Sciatic nerve (tissue), 2 donors: ENCODE measurements around the gene PHLDB3. TPM values are rescaled to one million over a fixed set of nuclear protein-coding genes. Genes with fewer than 3 reads are reported as not detected.

Experiments used
- ATAC-seq: fragments of 200-7000 bp; cut with Tn5 transposase; one replicate; pipeline ENCODE4 v1.9.1; 2020; ENCODE audit warnings: mild to moderate bottlenecking, moderate library complexity
- DNase-seq: peaks from one replicate; pipeline ENCODE4 v3.0.0-alpha.2; 2020; ENCODE audit warnings: low spot score
- intact Hi-C: fragments of 100-400 bp; cut with DNase I; formaldehyde crosslinking; loops from one replicate; pipeline ENCODE4 v1.14.2; 2022
- total RNA-seq: library from RNA; stranded (reverse); fragmentation: NEBNext Ultra II Directional; extraction: Animal tissue kit (Norgen Biotek cat#: 25700); gene quantifications from one replicate; pipeline ENCODE4 v1.2.1, GENCODE V29; 2021
- donor health status: DM: no; HTN: no; CAD: no.
- donor health status: DM: no; HTN: no; CAD: no.

Gene PHLDB3
- total RNA-seq, 1 donor from 2014 or later, result 12.7 TPM

GRCh38 chr19:43503501-43504425, 783 bp downstream of the PHLDB3 start:
- DNase-seq (peak; percentile 100), ATAC-seq (peak; percentile 99)
- intact Hi-C loops, result no loop called here

GRCh38 chr19:43502419-43502976, 2.0 kb downstream of the PHLDB3 start:
- ATAC-seq, result no peak
- intact Hi-C loops, result no loop called here
- DNase-seq, result no peak

GRCh38 chr19:43501661-43502418, 2.7 kb downstream of the PHLDB3 start:
- intact Hi-C loops, result no loop called here
- no peak for DNase-seq
- no peak for ATAC-seq

GRCh38 chr19:43499042-43499441, 5.5 kb downstream of the PHLDB3 start:
- DNase-seq (no peak), ATAC-seq (no peak)
- intact Hi-C loops, result no loop called here

- DNase-seq (no peak), ATAC-seq (no peak)
- intact Hi-C loops, result no loop called here
These were observed 6.2 kb downstream of the PHLDB3 start for GRCh38 chr19:43498233-43498842.

GRCh38 chr19:43496960-43497359, 7.6 kb downstream of the PHLDB3 start:
- intact Hi-C loops, result no loop called here
- ATAC-seq, result no peak
- DNase-seq, result no peak

GRCh38 chr19:43495082-43495481, 9.5 kb downstream of the PHLDB3 start:
- ATAC-seq (no peak), DNase-seq (no peak)
- intact Hi-C loops, result no loop called here

GRCh38 chr19:43490759-43491158, 13.8 kb downstream of the PHLDB3 start:
- no peak for ATAC-seq
- DNase-seq, result no peak
- intact Hi-C loops, result no loop called here

- DNase-seq (no peak), ATAC-seq (no peak)
- intact Hi-C loops, result no loop called here
These were observed 14.5 kb downstream of the PHLDB3 start for GRCh38 chr19:43489979-43490599.

- peak; percentile 81 for ATAC-seq
- intact Hi-C loops, result no loop called here
- no peak for DNase-seq
These were observed 15.2 kb downstream of the PHLDB3 start for GRCh38 chr19:43489310-43489709.

- no peak for DNase-seq
- ATAC-seq, result no peak
These were observed 16.4 kb downstream of the PHLDB3 start for GRCh38 chr19:43488179-43488578.

GRCh38 chr19:43486412-43486811, 18.1 kb downstream of the PHLDB3 start:
- intact Hi-C loops, result no loop called here
- DNase-seq (no peak), ATAC-seq (no peak)

More at GRCh38 chr19:43488179-43488578, 16.4 kb downstream of the PHLDB3 start:
- intact Hi-C loops, result no loop called here

- ATAC-seq, result no peak
- no peak for DNase-seq
- intact Hi-C loops, result no loop called here
These were observed 18.6 kb downstream of the PHLDB3 start for GRCh38 chr19:43485951-43486350.

GRCh38 chr19:43483281-43483680, 21.3 kb downstream of the PHLDB3 start:
- intact Hi-C loops, result no loop called here
- ATAC-seq (no peak), DNase-seq (no peak)

- intact Hi-C loops, result no loop called here
- DNase-seq (no peak), ATAC-seq (no peak)
These were observed 22.4 kb downstream of the PHLDB3 start for GRCh38 chr19:43482193-43482592.

GRCh38 chr19:43481701-43482100, 22.8 kb downstream of the PHLDB3 start:
- intact Hi-C loops, result no loop called here
- no peak for ATAC-seq
- DNase-seq, result no peak

GRCh38 chr19:43480574-43480973, 24.0 kb downstream of the PHLDB3 start:
- no peak for ATAC-seq
- intact Hi-C loops, result no loop called here
- no peak for DNase-seq

GRCh38 chr19:43479961-43480561, 24.5 kb downstream of the PHLDB3 start:
- no peak for ATAC-seq
- no peak for DNase-seq
- intact Hi-C loops, result no loop called here

- ATAC-seq (no peak), DNase-seq (no peak)
- intact Hi-C loops, result no loop called here
These were observed 25.3 kb downstream of the PHLDB3 start for GRCh38 chr19:43479226-43479625.
